HepG2 (cell line): ENCODE results near the gene PDYN. TPM values are rescaled to one million over a fixed set of nuclear protein-coding genes. Genes with fewer than 3 reads are reported as not detected.

Source experiments
- ATF1 ChIP-seq: IDR thresholded peaks from 2 replicates; pipeline ENCODE4 v1.6.1; 2016; ENCODE audit warnings: mild to moderate bottlenecking, control low read depth
- GATA4 ChIP-seq: sonication (generic); IDR thresholded peaks from 2 replicates; pipeline ENCODE4 v1.6.1; 2016; ENCODE audit warnings: antibody characterized with exemption, low read depth, borderline replicate concordance
- HIVEP1 ChIP-seq: sonication (generic); formaldehyde crosslinking; IDR thresholded peaks from 2 replicates; pipeline ENCODE4 v1.4.0; 2020; ENCODE audit warnings: mild to moderate bottlenecking, missing genetic modification reagents
- KDM6A ChIP-seq: IDR thresholded peaks from 2 replicates; pipeline ENCODE4 v1.6.1; 2016; ENCODE audit warnings: low read depth
- MAFK ChIP-seq, 2 experiments: IDR thresholded peaks in 1 of 2; conservative IDR thresholded peaks in 1 of 2; 2 replicates each; pipeline ENCODE4 v1.6.1; 2011; ENCODE audit warnings: improper control_type of control experiment in 2 of 2, low read length in 2 of 2
- NCOR1 ChIP-seq: fragments of 200-600 bp; sonication (generic); IDR thresholded peaks from 2 replicates; pipeline ENCODE4 v1.7.0; 2017; ENCODE audit warnings: antibody characterized with exemption, low read length, borderline replicate concordance
- PHB2 ChIP-seq: fragments of 450-650 bp; IDR thresholded peaks from 2 replicates; pipeline ENCODE4 v1.6.1; 2018; ENCODE audit not compliant: partially characterized antibody
- REL ChIP-seq: sonication (generic); formaldehyde crosslinking; conservative IDR thresholded peaks from 2 replicates; pipeline ENCODE4 v1.8.0; 2022; ENCODE audit warnings: mild to moderate bottlenecking, missing genetic modification reagents, moderate library complexity
- REXO4 ChIP-seq: sonication (generic); formaldehyde crosslinking; IDR thresholded peaks from 2 replicates; pipeline ENCODE4 v1.8.0; 2022; ENCODE audit warnings: missing genetic modification reagents, mild to moderate bottlenecking, borderline replicate concordance
- RXRB ChIP-seq: IDR thresholded peaks from 2 replicates; pipeline ENCODE4 v1.6.1; 2016; ENCODE audit warnings: borderline replicate concordance, missing genetic modification reagents, missing compliant biosample characterization
- SRF ChIP-seq: IDR thresholded peaks from 2 replicates; pipeline ENCODE4 v1.6.1; 2011; ENCODE audit warnings: mild to moderate bottlenecking, low read depth, low read length, moderate library complexity
- ZNF3 ChIP-seq: IDR thresholded peaks from 2 replicates; pipeline ENCODE4 v1.7.0; 2017; ENCODE audit warnings: inconsistent platforms
- ZNF660 ChIP-seq: sonication (generic); formaldehyde crosslinking; IDR thresholded peaks from 2 replicates; pipeline ENCODE4 v1.5.1; 2020; ENCODE audit warnings: mild to moderate bottlenecking, low read depth, missing genetic modification reagents, borderline replicate concordance
- polyA plus RNA-seq, 8 experiments: library from polyadenylated mRNA; depleted of rRNA in 3 of 8; stranded (reverse) in 7 of 8; unstranded in 1 of 8; fragments of >200 nt; fragmentation: Illumina TruSeq in 4 of 8; extraction: Trizol in 4 of 8; gene quantifications; 2 replicates each; pipeline versions ENCODE4 v1.2.1 to v1.2.3, GENCODE V29; 2011 to 2016; ENCODE audit warnings: low read depth in 4 of 8, missing spikeins in 1 of 8, mixed read lengths in 1 of 8; ENCODE audit not compliant: insufficient read depth in 1 of 8
- total RNA-seq, 5 experiments: library from RNA; depleted of rRNA; stranded (reverse); fragments of >200 nt; fragmentation: Illumina TruSeq; extraction: Trizol; gene quantifications; 2 replicates each; pipeline ENCODE4 v1.2.3, GENCODE V29; 2016; ENCODE audit warnings: low read depth in 1 of 5
- TF ChIP-seq, protein P1 (sequence below): sonication (generic); formaldehyde crosslinking; IDR thresholded peaks from 2 replicates; pipeline ENCODE4 v1.5.0; 2020; ENCODE audit warnings: mild to moderate bottlenecking, missing genetic modification reagents, borderline replicate concordance
- TF ChIP-seq, protein P2 (sequence below): IDR thresholded peaks from 2 replicates; pipeline ENCODE4 v1.6.1; 2018; ENCODE audit warnings: missing genetic modification reagents, mild to moderate bottlenecking, missing compliant biosample characterization
- TF ChIP-seq, protein P3 (sequence below): sonication (generic); formaldehyde crosslinking; IDR thresholded peaks from 2 replicates; pipeline ENCODE4 v1.4.0; 2020; ENCODE audit warnings: missing genetic modification reagents, low read depth, mild to moderate bottlenecking, borderline replicate concordance
- TF ChIP-seq, protein P4 (sequence below): sonication (generic); formaldehyde crosslinking; IDR thresholded peaks from 2 replicates; pipeline ENCODE4 v1.4.0; 2020; ENCODE audit warnings: missing genetic modification reagents, borderline replicate concordance

The PDYN gene
- total and polyA plus RNA-seq, 2 of the 13 experiments (the other 11 are each of a cell fraction or from before 2014, with no cell fraction given): not detected

DNA sequence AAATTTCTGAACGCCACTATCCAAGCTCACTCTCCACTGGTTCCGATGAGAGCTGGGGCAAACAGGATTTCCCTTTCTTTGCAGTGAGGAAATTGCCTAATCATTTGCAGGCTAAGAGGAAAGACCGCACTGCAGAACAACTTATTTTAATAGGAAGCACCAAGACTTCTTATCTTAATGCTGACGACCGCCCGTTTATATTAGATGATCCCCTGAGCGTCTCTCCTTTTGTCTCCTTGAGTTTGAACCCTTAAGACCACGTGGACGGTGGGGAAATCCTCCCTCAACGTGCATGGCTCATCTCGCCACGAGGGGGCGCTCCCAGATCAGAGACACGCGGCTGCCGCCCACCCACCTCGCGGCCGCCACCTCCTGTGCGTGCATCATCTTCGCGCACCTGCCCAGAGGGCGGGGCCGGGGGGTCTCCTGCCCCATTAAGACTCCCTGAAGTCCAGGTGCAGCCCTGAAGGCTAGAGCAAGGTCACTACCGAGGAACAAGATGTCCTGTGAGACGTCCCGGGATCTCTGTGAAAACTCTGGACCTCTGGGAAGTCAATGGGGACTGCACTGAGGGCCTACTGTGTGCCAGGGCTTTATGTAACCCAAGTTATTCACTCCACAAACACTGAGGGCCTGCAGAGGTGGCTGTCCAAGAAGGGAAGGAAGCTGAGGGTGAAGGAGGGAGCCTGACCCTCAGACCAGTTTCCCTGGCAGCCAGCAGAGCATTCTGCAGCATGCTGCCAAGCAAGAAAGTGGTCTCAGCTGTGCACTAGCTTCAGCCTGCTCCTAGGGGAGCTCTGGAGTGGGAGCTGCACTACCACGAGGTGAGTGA, 28.1 kb downstream of the PDYN start (continued):
- TF ChIP-seq, protein P1, sequence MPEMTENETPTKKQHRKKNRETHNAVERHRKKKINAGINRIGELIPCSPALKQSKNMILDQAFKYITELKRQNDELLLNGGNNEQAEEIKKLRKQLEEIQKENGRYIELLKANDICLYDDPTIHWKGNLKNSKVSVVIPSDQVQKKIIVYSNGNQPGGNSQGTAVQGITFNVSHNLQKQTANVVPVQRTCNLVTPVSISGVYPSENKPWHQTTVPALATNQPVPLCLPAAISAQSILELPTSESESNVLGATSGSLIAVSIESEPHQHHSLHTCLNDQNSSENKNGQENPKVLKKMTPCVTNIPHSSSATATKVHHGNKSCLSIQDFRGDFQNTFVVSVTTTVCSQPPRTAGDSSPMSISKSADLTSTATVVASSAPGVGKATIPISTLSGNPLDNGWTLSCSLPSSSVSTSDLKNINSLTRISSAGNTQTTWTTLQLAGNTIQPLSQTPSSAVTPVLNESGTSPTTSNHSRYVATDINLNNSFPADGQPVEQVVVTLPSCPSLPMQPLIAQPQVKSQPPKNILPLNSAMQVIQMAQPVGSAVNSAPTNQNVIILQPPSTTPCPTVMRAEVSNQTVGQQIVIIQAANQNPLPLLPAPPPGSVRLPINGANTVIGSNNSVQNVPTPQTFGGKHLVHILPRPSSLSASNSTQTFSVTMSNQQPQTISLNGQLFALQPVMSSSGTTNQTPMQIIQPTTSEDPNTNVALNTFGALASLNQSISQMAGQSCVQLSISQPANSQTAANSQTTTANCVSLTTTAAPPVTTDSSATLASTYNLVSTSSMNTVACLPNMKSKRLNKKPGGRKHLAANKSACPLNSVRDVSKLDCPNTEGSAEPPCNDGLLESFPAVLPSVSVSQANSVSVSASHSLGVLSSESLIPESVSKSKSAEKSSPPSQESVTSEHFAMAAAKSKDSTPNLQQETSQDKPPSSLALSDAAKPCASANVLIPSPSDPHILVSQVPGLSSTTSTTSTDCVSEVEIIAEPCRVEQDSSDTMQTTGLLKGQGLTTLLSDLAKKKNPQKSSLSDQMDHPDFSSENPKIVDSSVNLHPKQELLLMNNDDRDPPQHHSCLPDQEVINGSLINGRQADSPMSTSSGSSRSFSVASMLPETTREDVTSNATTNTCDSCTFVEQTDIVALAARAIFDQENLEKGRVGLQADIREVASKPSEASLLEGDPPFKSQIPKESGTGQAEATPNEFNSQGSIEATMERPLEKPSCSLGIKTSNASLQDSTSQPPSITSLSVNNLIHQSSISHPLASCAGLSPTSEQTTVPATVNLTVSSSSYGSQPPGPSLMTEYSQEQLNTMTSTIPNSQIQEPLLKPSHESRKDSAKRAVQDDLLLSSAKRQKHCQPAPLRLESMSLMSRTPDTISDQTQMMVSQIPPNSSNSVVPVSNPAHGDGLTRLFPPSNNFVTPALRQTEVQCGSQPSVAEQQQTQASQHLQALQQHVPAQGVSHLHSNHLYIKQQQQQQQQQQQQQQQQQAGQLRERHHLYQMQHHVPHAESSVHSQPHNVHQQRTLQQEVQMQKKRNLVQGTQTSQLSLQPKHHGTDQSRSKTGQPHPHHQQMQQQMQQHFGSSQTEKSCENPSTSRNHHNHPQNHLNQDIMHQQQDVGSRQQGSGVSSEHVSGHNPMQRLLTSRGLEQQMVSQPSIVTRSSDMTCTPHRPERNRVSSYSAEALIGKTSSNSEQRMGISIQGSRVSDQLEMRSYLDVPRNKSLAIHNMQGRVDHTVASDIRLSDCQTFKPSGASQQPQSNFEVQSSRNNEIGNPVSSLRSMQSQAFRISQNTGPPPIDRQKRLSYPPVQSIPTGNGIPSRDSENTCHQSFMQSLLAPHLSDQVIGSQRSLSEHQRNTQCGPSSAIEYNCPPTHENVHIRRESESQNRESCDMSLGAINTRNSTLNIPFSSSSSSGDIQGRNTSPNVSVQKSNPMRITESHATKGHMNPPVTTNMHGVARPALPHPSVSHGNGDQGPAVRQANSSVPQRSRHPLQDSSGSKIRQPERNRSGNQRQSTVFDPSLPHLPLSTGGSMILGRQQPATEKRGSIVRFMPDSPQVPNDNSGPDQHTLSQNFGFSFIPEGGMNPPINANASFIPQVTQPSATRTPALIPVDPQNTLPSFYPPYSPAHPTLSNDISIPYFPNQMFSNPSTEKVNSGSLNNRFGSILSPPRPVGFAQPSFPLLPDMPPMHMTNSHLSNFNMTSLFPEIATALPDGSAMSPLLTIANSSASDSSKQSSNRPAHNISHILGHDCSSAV (CRISPR knock-in tag): no peak
- TF ChIP-seq, protein P2, sequence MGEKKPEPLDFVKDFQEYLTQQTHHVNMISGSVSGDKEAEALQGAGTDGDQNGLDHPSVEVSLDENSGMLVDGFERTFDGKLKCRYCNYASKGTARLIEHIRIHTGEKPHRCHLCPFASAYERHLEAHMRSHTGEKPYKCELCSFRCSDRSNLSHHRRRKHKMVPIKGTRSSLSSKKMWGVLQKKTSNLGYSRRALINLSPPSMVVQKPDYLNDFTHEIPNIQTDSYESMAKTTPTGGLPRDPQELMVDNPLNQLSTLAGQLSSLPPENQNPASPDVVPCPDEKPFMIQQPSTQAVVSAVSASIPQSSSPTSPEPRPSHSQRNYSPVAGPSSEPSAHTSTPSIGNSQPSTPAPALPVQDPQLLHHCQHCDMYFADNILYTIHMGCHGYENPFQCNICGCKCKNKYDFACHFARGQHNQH (CRISPR knock-in tag): no peak
- TF ChIP-seq RXRB (CRISPR knock-in tag) (peak; percentile 36; the same call in 1 of the 2 replicates), REXO4 (CRISPR knock-in tag) (no peak), HIVEP1 (no peak), NCOR1 (no peak), KDM6A (CRISPR knock-in tag) (no peak), REL (CRISPR knock-in tag) (no peak), PHB2 (no peak), ATF1 (no peak), MAFK (conservative IDR thresholded peaks at IDR 0.05 in 1 of 2, IDR thresholded peaks at IDR 0.05 in 1 of 2; ENCODE audit: low read length in 2 of 2) (no peak), SRF (no peak), ZNF3 (CRISPR knock-in tag) (no peak), GATA4 (no peak), ZNF660 (no peak)
- TF ChIP-seq, protein P3, sequence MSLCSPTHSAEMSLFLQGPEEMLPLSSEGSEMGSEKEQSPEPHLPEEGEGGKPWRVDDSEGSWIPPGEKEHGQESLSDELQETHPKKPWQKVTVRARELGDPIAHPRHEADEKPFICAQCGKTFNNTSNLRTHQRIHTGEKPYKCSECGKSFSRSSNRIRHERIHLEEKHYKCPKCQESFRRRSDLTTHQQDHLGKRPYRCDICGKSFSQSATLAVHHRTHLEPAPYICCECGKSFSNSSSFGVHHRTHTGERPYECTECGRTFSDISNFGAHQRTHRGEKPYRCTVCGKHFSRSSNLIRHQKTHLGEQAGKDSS (CRISPR knock-in tag): peak; percentile 38; the same call in 1 of the 2 replicates
- TF ChIP-seq, protein P4, sequence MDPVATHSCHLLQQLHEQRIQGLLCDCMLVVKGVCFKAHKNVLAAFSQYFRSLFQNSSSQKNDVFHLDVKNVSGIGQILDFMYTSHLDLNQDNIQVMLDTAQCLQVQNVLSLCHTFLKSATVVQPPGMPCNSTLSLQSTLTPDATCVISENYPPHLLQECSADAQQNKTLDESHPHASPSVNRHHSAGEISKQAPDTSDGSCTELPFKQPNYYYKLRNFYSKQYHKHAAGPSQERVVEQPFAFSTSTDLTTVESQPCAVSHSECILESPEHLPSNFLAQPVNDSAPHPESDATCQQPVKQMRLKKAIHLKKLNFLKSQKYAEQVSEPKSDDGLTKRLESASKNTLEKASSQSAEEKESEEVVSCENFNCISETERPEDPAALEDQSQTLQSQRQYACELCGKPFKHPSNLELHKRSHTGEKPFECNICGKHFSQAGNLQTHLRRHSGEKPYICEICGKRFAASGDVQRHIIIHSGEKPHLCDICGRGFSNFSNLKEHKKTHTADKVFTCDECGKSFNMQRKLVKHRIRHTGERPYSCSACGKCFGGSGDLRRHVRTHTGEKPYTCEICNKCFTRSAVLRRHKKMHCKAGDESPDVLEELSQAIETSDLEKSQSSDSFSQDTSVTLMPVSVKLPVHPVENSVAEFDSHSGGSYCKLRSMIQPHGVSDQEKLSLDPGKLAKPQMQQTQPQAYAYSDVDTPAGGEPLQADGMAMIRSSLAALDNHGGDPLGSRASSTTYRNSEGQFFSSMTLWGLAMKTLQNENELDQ (CRISPR knock-in tag): no peak
